Immature natural killer cell (primary cell): Measurements from ENCODE around the gene HOXD10. TPM values are rescaled to one million over a fixed set of nuclear protein-coding genes. Genes with fewer than 3 reads are reported as not detected.

Experiments
- DNase-seq, 3 donors: peaks; one replicate each; pipeline ENCODE4 v3.0.0; 2022; ENCODE audit warnings: mixed read lengths in 1 of 3
- H3K27ac Mint-ChIP-seq, 6 donors: one replicate each; pipeline ENCODE4 v1.8.0; 2020; ENCODE audit warnings: mixed read lengths in 6 of 6, mild to moderate bottlenecking in 5 of 6, inconsistent platforms in 4 of 6, moderate library complexity in 3 of 6
- H3K27me3 Mint-ChIP-seq, 3 donors: one replicate each; pipeline ENCODE4 v1.8.0; 2020 to 2021; ENCODE audit warnings: low read depth in 3 of 3, mild to moderate bottlenecking in 3 of 3, mixed read lengths in 3 of 3, moderate library complexity in 3 of 3, inconsistent platforms in 1 of 3
- H3K36me3 Mint-ChIP-seq, 3 donors: one replicate each; pipeline ENCODE4 v1.8.0; 2020; ENCODE audit warnings: mixed read lengths in 3 of 3, inconsistent platforms in 2 of 3, mild to moderate bottlenecking in 2 of 3
- H3K4me1 Mint-ChIP-seq, 2 donors: one replicate each; pipeline ENCODE4 v1.8.0; 2020; ENCODE audit warnings: inconsistent platforms in 2 of 2, mild to moderate bottlenecking in 2 of 2, mixed read lengths in 2 of 2, moderate library complexity in 1 of 2
- H3K4me3 Mint-ChIP-seq, 5 donors: one replicate each; pipeline ENCODE4 v1.8.0; 2020; ENCODE audit warnings: mild to moderate bottlenecking in 5 of 5, mixed read lengths in 5 of 5, inconsistent platforms in 3 of 5, moderate library complexity in 3 of 5
- H3K9me3 Mint-ChIP-seq, 6 donors: one replicate each; pipeline ENCODE4 v1.8.0; 2020; ENCODE audit warnings: mild to moderate bottlenecking in 6 of 6, mixed read lengths in 6 of 6, inconsistent platforms in 4 of 6, moderate library complexity in 3 of 6
- polyA plus RNA-seq, 3 donors: library from polyadenylated mRNA; unstranded; fragments of 300-500 nt; fragmentation: Illumina TruSeq; gene quantifications; one replicate each; pipeline ENCODE4 v1.2.3, GENCODE V29; 2021

HOXD10 gene
- polyA plus RNA-seq, 3 donors from 2014 or later: not detected

DNA sequence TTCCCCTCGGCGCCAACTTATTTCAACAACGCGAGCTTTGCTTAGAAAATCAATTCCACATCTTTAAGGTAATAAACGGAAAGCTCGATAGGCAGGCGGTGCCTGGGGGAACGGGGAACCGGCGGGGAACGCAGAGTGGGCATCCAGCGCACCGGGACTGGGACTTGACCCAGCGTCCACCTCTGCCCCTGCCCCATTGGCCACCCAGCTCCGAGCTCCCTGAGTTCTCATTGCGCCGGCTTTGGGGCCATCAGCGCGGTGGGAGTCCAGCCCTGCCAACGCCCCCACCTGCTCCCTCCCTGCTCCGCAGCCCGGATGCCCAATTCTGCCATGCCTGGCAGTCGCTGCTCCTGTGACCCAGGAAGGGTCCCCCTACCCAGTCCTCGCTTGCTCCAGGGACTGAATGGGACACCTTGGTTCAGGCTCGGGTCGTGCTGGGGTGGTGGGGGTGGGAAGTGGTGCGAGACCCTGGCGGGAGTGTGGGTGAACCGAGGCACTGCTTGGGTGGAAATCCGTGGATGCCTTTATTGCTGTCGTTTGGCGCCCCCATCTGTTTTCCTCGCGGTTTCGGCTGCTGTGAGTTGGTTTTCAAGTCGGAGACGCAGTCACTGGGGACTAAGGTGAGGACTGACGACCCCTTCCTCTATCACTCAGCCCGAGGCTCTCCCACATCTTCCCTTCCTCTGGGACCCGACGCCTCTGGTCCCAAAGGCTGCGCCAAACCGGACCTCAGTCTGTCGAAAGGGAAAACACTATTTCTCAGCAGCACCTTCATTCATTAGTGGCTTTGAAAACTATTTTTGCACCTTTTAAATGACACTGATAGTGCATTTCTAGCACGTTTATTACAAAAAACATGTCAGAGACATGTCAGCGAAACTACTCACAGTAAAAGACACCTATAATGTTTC lies 30.5 kb upstream of the HOXD10 start:
- Mint-ChIP-seq H3K27ac (peak overlapping the region in 1 of 6 donors; percentile 57), H3K9me3 (peaks cover 8 to 47% (median 15%) of the 10 kb centered on the region in 6 donors), H3K27me3 (peaks cover 69 to 96% (median 92%) of the 10 kb centered on the region in 3 donors), H3K36me3 (peaks cover 0 to 11% (median 6%) of the 10 kb centered on the region in 3 donors), H3K4me1 (peaks cover 13 to 22% of the 10 kb centered on the region in 2 donors), H3K4me3 (no peak overlapping the region)
- no peak for DNase-seq

DNA sequence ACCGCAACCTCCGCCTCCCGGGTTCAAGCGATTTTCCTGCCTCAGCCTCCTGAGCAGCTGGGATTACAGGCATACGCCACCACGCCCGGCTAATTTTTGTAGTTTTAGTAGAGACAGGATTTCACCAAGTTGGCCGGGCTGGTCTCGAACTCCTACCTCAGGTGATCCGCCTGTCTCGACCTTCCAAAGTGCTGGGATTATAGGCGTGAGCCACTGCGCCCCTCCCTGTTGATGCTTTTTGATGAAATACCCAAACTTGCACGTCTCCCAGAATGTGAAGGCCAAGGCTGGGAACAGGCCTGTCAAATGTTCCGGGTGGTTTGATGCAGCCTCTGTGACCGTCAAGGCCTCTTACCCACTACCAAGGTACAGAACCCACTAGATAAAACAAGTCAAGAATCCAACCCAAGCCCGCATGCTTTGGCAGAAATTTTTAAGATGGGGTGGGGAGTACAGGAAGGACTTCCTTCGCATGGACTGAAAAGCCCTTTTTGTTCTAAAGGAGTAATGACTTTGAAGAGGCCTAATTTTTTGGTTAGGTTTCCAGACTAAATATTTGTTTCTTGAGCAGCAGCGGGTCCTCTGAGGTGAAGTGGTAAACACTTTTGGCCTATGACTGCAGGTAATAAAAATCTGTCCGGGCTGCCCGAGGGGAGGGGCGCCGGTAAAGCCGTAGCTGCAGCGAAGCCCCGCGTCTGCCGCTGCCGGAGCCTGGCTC lies 29.1 kb upstream of the HOXD10 start:
- Mint-ChIP-seq H3K4me3 (peak overlapping the region in 2 of 5 donors; percentile 17 to 78), H3K36me3 (peaks cover 0 to 11% (median 3%) of the 10 kb centered on the region in 3 donors), H3K27ac (no peak overlapping the region), H3K9me3 (peaks cover 0 to 38% (median 10%) of the 10 kb centered on the region in 6 donors), H3K27me3 (peaks cover 66 to 94% (median 89%) of the 10 kb centered on the region in 3 donors), H3K4me1 (peaks cover 15 to 18% of the 10 kb centered on the region in 2 donors)
- no peak for DNase-seq

- peaks cover 0 to 11% (median 3%) of the 10 kb centered on the region in 3 donors for H3K36me3 Mint-ChIP-seq
- no peak for DNase-seq
- peaks cover 59 to 88% (median 82%) of the 10 kb centered on the region in 3 donors for H3K27me3 Mint-ChIP-seq
- peaks cover 15 to 18% of the 10 kb centered on the region in 2 donors for H3K4me1 Mint-ChIP-seq
- no peak overlapping the region for H3K27ac Mint-ChIP-seq
- H3K4me3 Mint-ChIP-seq: peak overlapping the region; percentile 62 to 87 (median 78)
- H3K9me3 Mint-ChIP-seq: peaks cover 0 to 32% (median 10%) of the 10 kb centered on the region in 6 donors
Observed at GRCh38 chr2:176088048-176088936, 28.3 kb upstream of the HOXD10 start.

DNA sequence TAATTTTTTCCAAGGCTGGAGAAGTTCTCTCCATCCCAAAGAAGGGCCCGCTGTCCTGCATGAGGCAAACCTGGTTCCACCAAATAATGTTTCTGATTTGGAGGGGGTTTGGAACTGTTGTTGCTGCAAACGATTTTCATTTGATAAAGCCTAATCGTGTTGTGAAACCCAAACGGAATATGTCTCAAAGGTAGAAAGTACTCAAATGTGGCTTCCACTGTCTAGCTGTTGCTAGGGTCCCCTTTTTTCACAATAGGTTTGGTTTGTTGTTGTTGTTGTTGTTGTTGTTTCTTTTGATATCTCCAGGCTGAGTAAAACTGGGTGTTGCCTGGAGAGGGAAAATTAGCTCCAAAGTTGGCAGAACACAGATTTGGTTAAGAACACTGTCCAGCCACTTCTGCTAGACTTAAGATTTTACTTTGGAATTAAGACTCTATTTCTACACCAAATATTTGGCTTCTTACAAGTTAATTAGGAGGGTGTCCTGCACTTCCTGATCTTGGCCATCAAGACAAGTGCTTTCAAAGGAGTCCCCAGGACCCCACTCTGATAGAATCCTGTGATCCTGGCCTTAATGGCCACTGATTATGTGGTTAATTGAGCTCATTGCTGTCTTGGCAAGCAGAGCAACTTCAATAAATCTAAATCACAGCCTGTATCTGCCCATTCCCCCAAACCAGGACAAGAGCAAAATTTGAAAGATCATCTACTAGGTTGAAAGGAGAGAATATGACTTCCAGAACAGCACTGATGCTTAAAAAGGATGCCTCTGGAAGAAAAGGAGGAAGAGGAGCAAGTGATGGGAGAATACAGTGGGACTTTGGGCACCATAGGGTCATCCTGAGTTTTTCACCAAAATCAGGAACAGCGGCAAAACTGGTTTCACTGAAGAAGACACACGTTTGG lies 27.4 kb upstream of the HOXD10 start:
- Mint-ChIP-seq H3K4me3 (peak overlapping the region in 1 of 5 donors; percentile 36), H3K36me3 (peaks cover 0 to 4% (median 3%) of the 10 kb centered on the region in 3 donors), H3K27ac (no peak overlapping the region), H3K9me3 (peaks cover 0 to 33% (median 9%) of the 10 kb centered on the region in 6 donors), H3K4me1 (peaks cover 17 to 24% of the 10 kb centered on the region in 2 donors), H3K27me3 (peaks cover 59 to 88% (median 82%) of the 10 kb centered on the region in 3 donors)
- no peak for DNase-seq

GRCh38 chr2:176089843-176090395 lies 26.7 kb upstream of the HOXD10 start:
- Mint-ChIP-seq H3K4me1 (peaks cover 19 to 22% of the 10 kb centered on the region in 2 donors), H3K36me3 (peaks cover 0 to 4% (median 3%) of the 10 kb centered on the region in 3 donors), H3K4me3 (no peak overlapping the region), H3K27ac (no peak overlapping the region), H3K9me3 (peaks cover 0 to 33% (median 7%) of the 10 kb centered on the region in 6 donors), H3K27me3 (peaks cover 57 to 87% (median 81%) of the 10 kb centered on the region in 3 donors)
- no peak for DNase-seq

GRCh38 chr2:176090862-176091261 lies 25.7 kb upstream of the HOXD10 start:
- DNase-seq: no peak
- Mint-ChIP-seq H3K4me3 (no peak overlapping the region), H3K9me3 (peaks cover 4 to 39% (median 7%) of the 10 kb centered on the region in 6 donors), H3K27me3 (peaks cover 58 to 87% (median 82%) of the 10 kb centered on the region in 3 donors), H3K4me1 (peaks cover 19 to 22% of the 10 kb centered on the region in 2 donors), H3K27ac (no peak overlapping the region), H3K36me3 (peaks cover 0 to 7% (median 4%) of the 10 kb centered on the region in 3 donors)

GRCh38 chr2:176091329-176092258 lies 25.0 kb upstream of the HOXD10 start:
- Mint-ChIP-seq H3K27ac (peak overlapping the region in 2 of 6 donors; percentile 11 to 50), H3K4me1 (peaks cover 26 to 28% of the 10 kb centered on the region in 2 donors), H3K9me3 (peaks cover 3 to 36% (median 7%) of the 10 kb centered on the region in 6 donors), H3K36me3 (peaks cover 0 to 10% (median 4%) of the 10 kb centered on the region in 3 donors), H3K27me3 (peaks cover 58 to 87% (median 83%) of the 10 kb centered on the region in 3 donors), H3K4me3 (peak overlapping the region in 4 of 5 donors; percentile 24 to 65 (median 52))
- DNase-seq: no peak

DNA sequence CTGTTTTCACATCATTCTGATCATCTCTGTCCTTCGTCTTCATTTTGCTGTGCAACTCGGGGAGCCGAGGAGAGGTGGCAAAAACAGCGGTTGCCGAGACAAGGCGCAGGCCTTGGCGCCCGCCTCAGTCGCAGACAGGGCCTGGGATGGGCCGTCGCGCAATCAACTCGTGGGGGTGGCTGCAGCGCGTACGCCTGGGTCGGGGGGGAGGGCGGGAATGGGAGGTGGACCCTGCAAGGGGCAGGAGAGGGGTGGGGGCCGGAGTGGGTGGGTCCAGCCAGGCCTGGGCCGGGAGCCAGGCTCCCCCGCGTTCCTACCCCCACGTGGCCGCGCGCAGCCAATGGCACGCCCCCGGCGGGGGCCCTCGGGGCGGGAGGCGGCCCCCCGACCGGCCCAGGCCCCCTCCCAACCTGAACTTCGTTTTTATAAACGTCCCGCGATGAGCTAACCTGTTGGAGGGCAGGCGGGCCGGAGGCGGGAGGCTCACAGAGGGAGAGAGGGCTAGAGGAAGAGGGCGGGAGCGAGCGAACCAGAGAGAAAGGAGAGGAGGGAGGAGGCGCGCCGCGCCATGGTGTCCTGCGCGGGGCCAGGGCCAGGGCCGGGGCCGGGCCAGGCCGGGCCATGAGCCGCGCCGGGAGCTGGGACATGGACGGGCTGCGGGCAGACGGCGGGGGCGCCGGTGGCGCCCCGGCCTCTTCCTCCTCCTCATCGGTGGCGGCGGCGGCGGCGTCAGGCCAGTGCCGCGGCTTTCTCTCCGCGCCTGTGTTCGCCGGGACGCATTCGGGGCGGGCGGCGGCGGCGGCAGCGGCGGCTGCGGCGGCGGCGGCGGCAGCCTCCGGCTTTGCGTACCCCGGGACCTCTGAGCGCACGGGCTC lies 24.1 kb upstream of the HOXD10 start, which contains the start of gene HOXD13:
Gene HOXD13, plus strand, starts transcription at position 452 of the 875 bp plus-strand sequence. Its CDS starts 170 bp downstream, at position 622.
- Mint-ChIP-seq H3K36me3 (peaks cover 0 to 9% (median 0%) of the 10 kb centered on the region in 3 donors), H3K4me1 (peaks cover 35 to 36% of the 10 kb centered on the region in 2 donors), H3K27me3 (peaks cover 58 to 83% (median 81%) of the 10 kb centered on the region in 3 donors), H3K27ac (peak within 1 kb of the TSS in 2 of 6 donors; percentile 11 to 50), H3K4me3 (peak within 1 kb of the TSS in 4 of 5 donors; percentile 24 to 65 (median 52)), H3K9me3 (peaks cover under 1 to 27% (median 4%) of the 10 kb centered on the region in 6 donors)
- DNase-seq: no peak

DNA sequence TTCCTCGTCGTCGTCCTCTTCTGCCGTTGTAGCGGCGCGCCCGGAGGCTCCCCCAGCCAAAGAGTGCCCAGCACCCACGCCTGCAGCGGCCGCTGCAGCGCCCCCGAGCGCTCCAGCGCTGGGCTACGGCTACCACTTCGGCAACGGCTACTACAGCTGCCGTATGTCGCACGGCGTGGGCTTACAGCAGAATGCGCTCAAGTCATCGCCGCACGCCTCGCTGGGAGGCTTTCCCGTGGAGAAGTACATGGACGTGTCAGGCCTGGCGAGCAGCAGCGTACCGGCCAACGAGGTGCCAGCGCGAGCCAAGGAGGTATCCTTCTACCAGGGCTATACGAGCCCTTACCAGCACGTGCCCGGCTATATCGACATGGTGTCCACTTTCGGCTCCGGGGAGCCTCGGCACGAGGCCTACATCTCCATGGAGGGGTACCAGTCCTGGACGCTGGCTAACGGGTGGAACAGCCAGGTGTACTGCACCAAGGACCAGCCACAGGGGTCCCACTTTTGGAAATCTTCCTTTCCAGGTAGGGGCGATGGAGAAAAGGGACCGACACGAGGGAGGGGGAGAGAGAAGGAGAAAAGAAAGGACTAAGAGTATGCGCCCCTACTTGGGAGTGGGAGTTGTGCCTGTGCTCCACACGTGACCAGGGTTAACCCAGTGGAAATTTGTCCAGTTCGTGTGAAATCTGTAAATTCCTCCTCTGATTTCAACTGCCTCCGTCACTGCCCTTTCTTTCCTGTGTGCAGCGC lies 23.3 kb upstream of the HOXD10 start:
- Mint-ChIP-seq H3K9me3 (peaks cover 0 to 23% (median 4%) of the 10 kb centered on the region in 6 donors), H3K4me1 (peaks cover 35 to 36% of the 10 kb centered on the region in 2 donors), H3K4me3 (peak overlapping the region in 4 of 5 donors; percentile 1 to 57 (median 26)), H3K27me3 (peaks cover 60 to 81% (median 81%) of the 10 kb centered on the region in 3 donors), H3K36me3 (peaks cover 0 to 9% (median 0%) of the 10 kb centered on the region in 3 donors), H3K27ac (no peak overlapping the region)
- DNase-seq: no peak
